HEK293 (cell line): ENCODE measurements around the gene FBXO28.

Experiments
- GLIS1 ChIP-seq: fragments of 450-650 bp; formaldehyde crosslinking; IDR thresholded peaks from 2 replicates; pipeline ENCODE4 v1.5.1; 2016; ENCODE audit warnings: missing biosample characterization, missing genetic modification characterization
- KLF16 ChIP-seq: fragments of 450-650 bp; formaldehyde crosslinking; IDR thresholded peaks from 2 replicates; pipeline ENCODE4 v1.5.1; 2017; ENCODE audit warnings: missing biosample characterization, missing genetic modification characterization
- OSR2 ChIP-seq: fragments of 450-650 bp; formaldehyde crosslinking; IDR thresholded peaks from 2 replicates; pipeline ENCODE4 v1.5.1; 2016; ENCODE audit warnings: missing biosample characterization, missing genetic modification characterization
- SALL2 ChIP-seq: fragments of 450-650 bp; formaldehyde crosslinking; IDR thresholded peaks from 2 replicates; pipeline ENCODE4 v1.5.0; 2017; ENCODE audit warnings: missing biosample characterization, mild to moderate bottlenecking, missing genetic modification characterization, borderline replicate concordance
- TRIM28 ChIP-seq: IDR thresholded peaks from 2 replicates; pipeline ENCODE4 v1.6.1; 2011; ENCODE audit warnings: low read length, control low read depth, borderline replicate concordance
- ZNF114 ChIP-seq: fragments of 450-650 bp; formaldehyde crosslinking; IDR thresholded peaks from 2 replicates; pipeline ENCODE4 v1.5.0; 2017; ENCODE audit warnings: missing biosample characterization, missing genetic modification characterization
- ZNF132 ChIP-seq: fragments of 450-650 bp; formaldehyde crosslinking; IDR thresholded peaks from 2 replicates; pipeline ENCODE4 v1.5.1; 2017; ENCODE audit warnings: missing biosample characterization, missing genetic modification characterization, borderline replicate concordance
- ZNF140 ChIP-seq: fragments of 450-650 bp; formaldehyde crosslinking; IDR thresholded peaks from 2 replicates; pipeline ENCODE4 v1.5.1; 2016; ENCODE audit warnings: missing biosample characterization, missing genetic modification characterization
- ZNF155 ChIP-seq: fragments of 450-650 bp; formaldehyde crosslinking; IDR thresholded peaks from 2 replicates; pipeline ENCODE4 v1.5.1; 2016; ENCODE audit warnings: missing biosample characterization, missing genetic modification characterization
- ZNF211 ChIP-seq: fragments of 450-650 bp; formaldehyde crosslinking; IDR thresholded peaks from 2 replicates; pipeline ENCODE4 v1.5.1; 2016; ENCODE audit warnings: low read depth, missing biosample characterization, missing genetic modification characterization
- ZNF248 ChIP-seq: fragments of 450-650 bp; formaldehyde crosslinking; IDR thresholded peaks from 2 replicates; pipeline ENCODE4 v1.5.1; 2017; ENCODE audit warnings: missing biosample characterization, missing genetic modification characterization
- ZNF366 ChIP-seq: fragments of 450-650 bp; formaldehyde crosslinking; conservative IDR thresholded peaks from 2 replicates; pipeline ENCODE4 v1.5.1; 2016; ENCODE audit warnings: missing biosample characterization, missing genetic modification characterization
- ZNF514 ChIP-seq: fragments of 450-650 bp; formaldehyde crosslinking; IDR thresholded peaks from 2 replicates; pipeline ENCODE4 v1.5.1; 2016; ENCODE audit warnings: missing biosample characterization, missing genetic modification characterization
- ZNF530 ChIP-seq: fragments of 450-650 bp; formaldehyde crosslinking; IDR thresholded peaks from 2 replicates; pipeline ENCODE4 v1.5.1; 2016; ENCODE audit warnings: low read depth, missing biosample characterization, missing genetic modification characterization
- ZNF585B ChIP-seq: fragments of 450-650 bp; formaldehyde crosslinking; IDR thresholded peaks from 2 replicates; pipeline ENCODE4 v1.5.1; 2016; ENCODE audit warnings: missing biosample characterization, missing genetic modification characterization
- ZNF596 ChIP-seq: fragments of 450-650 bp; IDR thresholded peaks from 2 replicates; pipeline ENCODE4 v1.5.0; 2018; ENCODE audit warnings: missing biosample characterization, mild to moderate bottlenecking, missing genetic modification characterization, moderate library complexity
- ZNF701 ChIP-seq: fragments of 450-650 bp; formaldehyde crosslinking; IDR thresholded peaks from 2 replicates; pipeline ENCODE4 v1.5.1; 2016; ENCODE audit warnings: missing biosample characterization, missing genetic modification characterization
- ZNF707 ChIP-seq: fragments of 450-650 bp; formaldehyde crosslinking; IDR thresholded peaks from 2 replicates; pipeline ENCODE4 v1.5.1; 2016; ENCODE audit warnings: missing biosample characterization, missing genetic modification characterization
- ZSCAN23 ChIP-seq: fragments of 450-650 bp; formaldehyde crosslinking; IDR thresholded peaks from 2 replicates; pipeline ENCODE4 v1.5.1; 2016; ENCODE audit warnings: missing biosample characterization, missing genetic modification characterization
- ZSCAN30 ChIP-seq: fragments of 450-650 bp; IDR thresholded peaks from 2 replicates; pipeline ENCODE4 v1.5.1; 2018; ENCODE audit warnings: missing biosample characterization, mild to moderate bottlenecking, missing genetic modification characterization, moderate library complexity
- TF ChIP-seq, protein P1 (sequence below): fragments of 450-650 bp; formaldehyde crosslinking; IDR thresholded peaks from 2 replicates; pipeline ENCODE4 v1.5.1; 2016; ENCODE audit warnings: missing biosample characterization, missing genetic modification characterization
- TF ChIP-seq, protein P2 (sequence below): fragments of 450-650 bp; IDR thresholded peaks from 2 replicates; pipeline ENCODE4 v1.5.1; 2018; ENCODE audit warnings: missing biosample characterization, mild to moderate bottlenecking, missing genetic modification characterization
- TF ChIP-seq, protein P3 (sequence below): fragments of 450-650 bp; formaldehyde crosslinking; IDR thresholded peaks from 2 replicates; pipeline ENCODE4 v1.5.1; 2016; ENCODE audit warnings: missing biosample characterization, missing genetic modification characterization
- TF ChIP-seq, protein P4 (sequence below): fragments of 450-650 bp; formaldehyde crosslinking; IDR thresholded peaks from 2 replicates; pipeline ENCODE4 v1.5.1; 2016; ENCODE audit warnings: missing biosample characterization, missing genetic modification characterization
- TF ChIP-seq, protein P5 (sequence below): fragments of 450-650 bp; formaldehyde crosslinking; IDR thresholded peaks from 2 replicates; pipeline ENCODE4 v1.5.1; 2017; ENCODE audit warnings: missing biosample characterization, missing genetic modification characterization
- TF ChIP-seq, protein P6 (sequence below): fragments of 450-650 bp; formaldehyde crosslinking; IDR thresholded peaks from 2 replicates; pipeline ENCODE4 v1.5.1; 2016; ENCODE audit warnings: missing biosample characterization, missing genetic modification characterization
- TF ChIP-seq, protein P7 (sequence below): fragments of 450-650 bp; formaldehyde crosslinking; IDR thresholded peaks from 2 replicates; pipeline ENCODE4 v1.5.1; 2016; ENCODE audit warnings: missing biosample characterization, missing genetic modification characterization

Gene FBXO28

DNA sequence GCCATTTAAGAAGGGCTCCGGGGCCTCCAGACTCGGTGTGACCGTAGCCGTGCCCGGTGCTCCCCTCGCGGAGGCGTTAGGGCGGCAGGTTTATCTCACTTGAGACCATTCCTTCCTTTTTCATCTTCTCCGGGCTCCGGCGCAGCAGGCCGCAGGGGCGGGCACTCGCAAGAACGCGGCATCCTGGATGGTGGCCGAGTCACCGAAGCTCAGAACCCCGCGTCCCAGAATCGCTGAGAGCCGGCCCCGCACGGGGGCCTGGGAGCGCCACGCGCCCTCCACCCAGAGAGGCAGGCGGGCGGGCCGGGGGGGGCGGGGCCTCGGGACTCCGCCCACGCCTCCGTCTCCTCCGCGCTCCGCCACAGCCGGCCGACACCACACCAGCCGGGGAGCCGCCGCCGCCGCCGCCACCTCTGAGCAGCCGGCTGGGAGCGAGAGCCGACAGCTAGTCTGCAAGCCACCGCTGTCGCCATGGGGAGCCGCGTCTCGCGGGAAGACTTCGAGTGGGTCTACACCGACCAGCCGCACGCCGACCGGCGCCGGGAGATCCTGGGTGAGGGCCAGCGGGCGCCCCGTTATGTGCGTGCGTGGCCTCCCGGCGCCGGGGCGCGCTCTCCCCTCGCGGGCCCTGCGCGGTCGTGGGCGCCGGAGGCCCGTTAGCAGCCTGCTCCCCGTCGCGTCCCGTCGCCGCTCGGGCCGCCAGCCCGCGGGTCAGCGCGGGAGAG is 69.1 kb downstream of the FBXO28 start, which contains the start of gene DEGS1 (continued):
- TF ChIP-seq ZSCAN30 (tag by site-specific recombination) = 0 out of 2 replicates have a peak, but pooled peaks have one; percentile 51
- no peak for TF ChIP-seq SALL2 (tag by site-specific recombination)
- TF ChIP-seq ZNF707 (tag by site-specific recombination) = no peak
- no peak for TF ChIP-seq ZSCAN23 (tag by site-specific recombination)
- peak; percentile 76; the same call in 1 of the 2 replicates for TF ChIP-seq GLIS1 (tag by site-specific recombination)
- TF ChIP-seq, protein P1, sequence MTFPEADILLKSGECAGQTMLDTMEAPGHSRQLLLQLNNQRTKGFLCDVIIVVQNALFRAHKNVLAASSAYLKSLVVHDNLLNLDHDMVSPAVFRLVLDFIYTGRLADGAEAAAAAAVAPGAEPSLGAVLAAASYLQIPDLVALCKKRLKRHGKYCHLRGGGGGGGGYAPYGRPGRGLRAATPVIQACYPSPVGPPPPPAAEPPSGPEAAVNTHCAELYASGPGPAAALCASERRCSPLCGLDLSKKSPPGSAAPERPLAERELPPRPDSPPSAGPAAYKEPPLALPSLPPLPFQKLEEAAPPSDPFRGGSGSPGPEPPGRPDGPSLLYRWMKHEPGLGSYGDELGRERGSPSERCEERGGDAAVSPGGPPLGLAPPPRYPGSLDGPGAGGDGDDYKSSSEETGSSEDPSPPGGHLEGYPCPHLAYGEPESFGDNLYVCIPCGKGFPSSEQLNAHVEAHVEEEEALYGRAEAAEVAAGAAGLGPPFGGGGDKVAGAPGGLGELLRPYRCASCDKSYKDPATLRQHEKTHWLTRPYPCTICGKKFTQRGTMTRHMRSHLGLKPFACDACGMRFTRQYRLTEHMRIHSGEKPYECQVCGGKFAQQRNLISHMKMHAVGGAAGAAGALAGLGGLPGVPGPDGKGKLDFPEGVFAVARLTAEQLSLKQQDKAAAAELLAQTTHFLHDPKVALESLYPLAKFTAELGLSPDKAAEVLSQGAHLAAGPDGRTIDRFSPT (tag by site-specific recombination) = peak; percentile 86
- TF ChIP-seq ZNF514 (tag by site-specific recombination) = no peak
- TF ChIP-seq ZNF132 (tag by site-specific recombination) = no peak
- TF ChIP-seq, protein P2, sequence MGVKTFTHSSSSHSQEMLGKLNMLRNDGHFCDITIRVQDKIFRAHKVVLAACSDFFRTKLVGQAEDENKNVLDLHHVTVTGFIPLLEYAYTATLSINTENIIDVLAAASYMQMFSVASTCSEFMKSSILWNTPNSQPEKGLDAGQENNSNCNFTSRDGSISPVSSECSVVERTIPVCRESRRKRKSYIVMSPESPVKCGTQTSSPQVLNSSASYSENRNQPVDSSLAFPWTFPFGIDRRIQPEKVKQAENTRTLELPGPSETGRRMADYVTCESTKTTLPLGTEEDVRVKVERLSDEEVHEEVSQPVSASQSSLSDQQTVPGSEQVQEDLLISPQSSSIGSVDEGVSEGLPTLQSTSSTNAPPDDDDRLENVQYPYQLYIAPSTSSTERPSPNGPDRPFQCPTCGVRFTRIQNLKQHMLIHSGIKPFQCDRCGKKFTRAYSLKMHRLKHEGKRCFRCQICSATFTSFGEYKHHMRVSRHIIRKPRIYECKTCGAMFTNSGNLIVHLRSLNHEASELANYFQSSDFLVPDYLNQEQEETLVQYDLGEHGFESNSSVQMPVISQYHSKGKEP (tag by site-specific recombination) = peak; percentile 54
- TF ChIP-seq ZNF585B = no peak; the same call in 1 of the 2 replicates
- peak; percentile 83 for TF ChIP-seq ZNF366 (tag by site-specific recombination)
- TF ChIP-seq ZNF530 (tag by site-specific recombination) = no peak
- TF ChIP-seq, protein P3, sequence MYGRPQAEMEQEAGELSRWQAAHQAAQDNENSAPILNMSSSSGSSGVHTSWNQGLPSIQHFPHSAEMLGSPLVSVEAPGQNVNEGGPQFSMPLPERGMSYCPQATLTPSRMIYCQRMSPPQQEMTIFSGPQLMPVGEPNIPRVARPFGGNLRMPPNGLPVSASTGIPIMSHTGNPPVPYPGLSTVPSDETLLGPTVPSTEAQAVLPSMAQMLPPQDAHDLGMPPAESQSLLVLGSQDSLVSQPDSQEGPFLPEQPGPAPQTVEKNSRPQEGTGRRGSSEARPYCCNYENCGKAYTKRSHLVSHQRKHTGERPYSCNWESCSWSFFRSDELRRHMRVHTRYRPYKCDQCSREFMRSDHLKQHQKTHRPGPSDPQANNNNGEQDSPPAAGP = no peak
- TF ChIP-seq OSR2 (tag by site-specific recombination) = no peak
- peak; percentile 80; the same call in 1 of the 2 replicates for TF ChIP-seq TRIM28
- TF ChIP-seq ZNF114 (tag by site-specific recombination) = no peak
- no peak for TF ChIP-seq ZNF140
- TF ChIP-seq ZNF155 (tag by site-specific recombination) = no peak
- 0 out of 2 replicates have a peak, but pooled peaks have one; percentile 53 for TF ChIP-seq KLF16
- TF ChIP-seq, protein P4, sequence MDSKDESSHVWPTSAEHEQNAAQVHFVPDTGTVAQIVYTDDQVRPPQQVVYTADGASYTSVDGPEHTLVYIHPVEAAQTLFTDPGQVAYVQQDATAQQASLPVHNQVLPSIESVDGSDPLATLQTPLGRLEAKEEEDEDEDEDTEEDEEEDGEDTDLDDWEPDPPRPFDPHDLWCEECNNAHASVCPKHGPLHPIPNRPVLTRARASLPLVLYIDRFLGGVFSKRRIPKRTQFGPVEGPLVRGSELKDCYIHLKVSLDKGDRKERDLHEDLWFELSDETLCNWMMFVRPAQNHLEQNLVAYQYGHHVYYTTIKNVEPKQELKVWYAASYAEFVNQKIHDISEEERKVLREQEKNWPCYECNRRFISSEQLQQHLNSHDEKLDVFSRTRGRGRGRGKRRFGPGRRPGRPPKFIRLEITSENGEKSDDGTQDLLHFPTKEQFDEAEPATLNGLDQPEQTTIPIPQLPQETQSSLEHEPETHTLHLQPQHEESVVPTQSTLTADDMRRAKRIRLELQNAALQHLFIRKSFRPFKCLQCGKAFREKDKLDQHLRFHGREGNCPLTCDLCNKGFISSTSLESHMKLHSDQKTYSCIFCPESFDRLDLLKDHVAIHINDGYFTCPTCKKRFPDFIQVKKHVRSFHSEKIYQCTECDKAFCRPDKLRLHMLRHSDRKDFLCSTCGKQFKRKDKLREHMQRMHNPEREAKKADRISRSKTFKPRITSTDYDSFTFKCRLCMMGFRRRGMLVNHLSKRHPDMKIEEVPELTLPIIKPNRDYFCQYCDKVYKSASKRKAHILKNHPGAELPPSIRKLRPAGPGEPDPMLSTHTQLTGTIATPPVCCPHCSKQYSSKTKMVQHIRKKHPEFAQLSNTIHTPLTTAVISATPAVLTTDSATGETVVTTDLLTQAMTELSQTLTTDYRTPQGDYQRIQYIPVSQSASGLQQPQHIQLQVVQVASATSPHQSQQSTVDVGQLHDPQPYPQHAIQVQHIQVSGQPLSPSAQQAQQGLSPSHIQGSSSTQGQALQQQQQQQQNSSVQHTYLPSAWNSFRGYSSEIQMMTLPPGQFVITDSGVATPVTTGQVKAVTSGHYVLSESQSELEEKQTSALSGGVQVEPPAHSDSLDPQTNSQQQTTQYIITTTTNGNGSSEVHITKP (tag by site-specific recombination) = peak; percentile 69
- 0 out of 2 replicates have a peak, but pooled peaks have one; percentile 7 for TF ChIP-seq ZNF596 (tag by site-specific recombination)
- no peak for TF ChIP-seq ZNF248 (tag by site-specific recombination)
- TF ChIP-seq, protein P5, sequence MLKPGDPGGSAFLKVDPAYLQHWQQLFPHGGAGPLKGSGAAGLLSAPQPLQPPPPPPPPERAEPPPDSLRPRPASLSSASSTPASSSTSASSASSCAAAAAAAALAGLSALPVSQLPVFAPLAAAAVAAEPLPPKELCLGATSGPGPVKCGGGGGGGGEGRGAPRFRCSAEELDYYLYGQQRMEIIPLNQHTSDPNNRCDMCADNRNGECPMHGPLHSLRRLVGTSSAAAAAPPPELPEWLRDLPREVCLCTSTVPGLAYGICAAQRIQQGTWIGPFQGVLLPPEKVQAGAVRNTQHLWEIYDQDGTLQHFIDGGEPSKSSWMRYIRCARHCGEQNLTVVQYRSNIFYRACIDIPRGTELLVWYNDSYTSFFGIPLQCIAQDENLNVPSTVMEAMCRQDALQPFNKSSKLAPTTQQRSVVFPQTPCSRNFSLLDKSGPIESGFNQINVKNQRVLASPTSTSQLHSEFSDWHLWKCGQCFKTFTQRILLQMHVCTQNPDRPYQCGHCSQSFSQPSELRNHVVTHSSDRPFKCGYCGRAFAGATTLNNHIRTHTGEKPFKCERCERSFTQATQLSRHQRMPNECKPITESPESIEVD (tag by site-specific recombination) = no peak
- no peak for TF ChIP-seq ZNF211 (tag by site-specific recombination)
- no peak for TF ChIP-seq ZNF701 (tag by site-specific recombination)
- TF ChIP-seq, protein P6, sequence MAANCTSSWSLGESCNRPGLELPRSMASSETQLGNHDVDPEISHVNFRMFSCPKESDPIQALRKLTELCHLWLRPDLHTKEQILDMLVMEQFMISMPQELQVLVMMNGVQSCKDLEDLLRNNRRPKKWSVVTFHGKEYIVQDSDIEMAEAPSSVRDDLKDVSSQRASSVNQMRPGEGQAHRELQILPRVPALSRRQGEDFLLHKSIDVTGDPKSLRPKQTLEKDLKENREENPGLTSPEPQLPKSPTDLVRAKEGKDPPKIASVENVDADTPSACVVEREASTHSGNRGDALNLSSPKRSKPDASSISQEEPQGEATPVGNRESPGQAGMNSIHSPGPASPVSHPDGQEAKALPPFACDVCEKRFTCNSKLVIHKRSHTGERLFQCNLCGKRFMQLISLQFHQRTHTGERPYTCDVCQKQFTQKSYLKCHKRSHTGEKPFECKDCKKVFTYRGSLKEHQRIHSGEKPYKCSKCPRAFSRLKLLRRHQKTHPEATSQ (tag by site-specific recombination) = no peak
- TF ChIP-seq, protein P7, sequence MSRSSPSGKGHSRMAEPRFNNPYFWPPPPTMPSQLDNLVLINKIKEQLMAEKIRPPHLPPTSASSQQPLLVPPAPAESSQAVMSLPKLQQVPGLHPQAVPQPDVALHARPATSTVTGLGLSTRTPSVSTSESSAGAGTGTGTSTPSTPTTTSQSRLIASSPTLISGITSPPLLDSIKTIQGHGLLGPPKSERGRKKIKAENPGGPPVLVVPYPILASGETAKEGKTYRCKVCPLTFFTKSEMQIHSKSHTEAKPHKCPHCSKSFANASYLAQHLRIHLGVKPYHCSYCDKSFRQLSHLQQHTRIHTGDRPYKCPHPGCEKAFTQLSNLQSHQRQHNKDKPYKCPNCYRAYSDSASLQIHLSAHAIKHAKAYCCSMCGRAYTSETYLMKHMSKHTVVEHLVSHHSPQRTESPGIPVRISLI (tag by site-specific recombination) = no peak
